Erythroblast (primary cell): ENCODE data around the gene PPP1R14B.

Experiments used
- GATA1 ChIP-seq: IDR thresholded peaks from 2 replicates; pipeline ENCODE4 v1.6.1; 2011; ENCODE audit warnings: low read depth, mild to moderate bottlenecking, control low read depth, low read length, moderate library complexity
- POLR2A ChIP-seq: IDR thresholded peaks from 2 replicates; pipeline ENCODE4 v1.6.1; 2011; ENCODE audit warnings: mild to moderate bottlenecking, low read length

GRCh38 chr11:64225608-64226506 is 20.9 kb downstream of the PPP1R14B start, which contains the start of the genes NUDT22 and TRPT1:
- TF ChIP-seq POLR2A (peak; percentile 75), GATA1 (no peak)
